ENCODE data around the gene VRK1.
"Not testable (repeated sequence)": the region's sequence is repeated elsewhere in the genome, so short reads cannot be mapped to it uniquely, and the experiment has no call there.

The VRK1 gene

GRCh38 chr14:96852823-96853422 lies 55.7 kb downstream of the VRK1 start:
- H3K27ac Mint-ChIP-seq: no peak overlapping the region
- no peak for DNase-seq
- peak; percentile 64 to 67 for ATAC-seq (replicated peaks)

GRCh38 chr14:96858643-96859042 lies 61.5 kb downstream of the VRK1 start:
- Mint-ChIP-seq H3K36me3 (peaks cover 17 to 43% of the 10 kb centered on the region in 2 donors), H3K27me3 (no peaks in the 10 kb centered on the region), H3K4me3 (no peak overlapping the region), H3K27ac (no peak overlapping the region), H3K9me3 (no peaks in the 10 kb centered on the region), H3K4me1 (peaks cover 0 to 3% of the 10 kb centered on the region in 2 donors)
- DNase-seq (no peak), ATAC-seq (replicated peaks) (no peak)

More at GRCh38 chr14:96852823-96853422, 55.7 kb downstream of the VRK1 start:
- H3K27me3 Mint-ChIP-seq: no peaks in the 10 kb centered on the region
- peaks cover 22 to 49% of the 10 kb centered on the region in 2 donors for H3K36me3 Mint-ChIP-seq
- H3K4me3 Mint-ChIP-seq: no peak overlapping the region
- peaks cover 11 to 24% of the 10 kb centered on the region in 2 donors for H3K4me1 Mint-ChIP-seq
- no peaks in the 10 kb centered on the region for H3K9me3 Mint-ChIP-seq

GRCh38 chr14:96861568-96862310 lies 64.6 kb downstream of the VRK1 start:
- no peak for ATAC-seq (replicated peaks)
- Mint-ChIP-seq H3K36me3 (peaks cover 34 to 59% of the 10 kb centered on the region in 2 donors), H3K4me1 (peaks cover 0 to 3% of the 10 kb centered on the region in 2 donors), H3K9me3 (no peaks in the 10 kb centered on the region), H3K27me3 (no peaks in the 10 kb centered on the region), H3K4me3 (no peak overlapping the region), H3K27ac (no peak overlapping the region)
- DNase-seq: no peak

GRCh38 chr14:96863327-96863985 lies 66.3 kb downstream of the VRK1 start:
- Mint-ChIP-seq H3K27ac (no peak overlapping the region), H3K9me3 (no peaks in the 10 kb centered on the region), H3K4me1 (peaks cover 0 to 1% of the 10 kb centered on the region in 2 donors), H3K27me3 (no peaks in the 10 kb centered on the region), H3K4me3 (no peak overlapping the region), H3K36me3 (peaks cover 28 to 52% of the 10 kb centered on the region in 2 donors)
- DNase-seq: no peak
- ATAC-seq (replicated peaks): no peak

GRCh38 chr14:96863986-96864330 lies 66.8 kb downstream of the VRK1 start:
- DNase-seq (no peak), ATAC-seq (replicated peaks) (no peak)
- Mint-ChIP-seq H3K27ac (no peak overlapping the region), H3K9me3 (no peaks in the 10 kb centered on the region), H3K36me3 (peaks cover 25 to 49% of the 10 kb centered on the region in 2 donors), H3K27me3 (no peaks in the 10 kb centered on the region), H3K4me3 (no peak overlapping the region), H3K4me1 (no peaks in the 10 kb centered on the region)

GRCh38 chr14:96867634-96868033 lies 70.5 kb downstream of the VRK1 start:
- H3K36me3 Mint-ChIP-seq: peaks cover 32 to 52% of the 10 kb centered on the region in 2 donors
- H3K27me3 Mint-ChIP-seq: no peaks in the 10 kb centered on the region

GRCh38 chr14:96874127-96874526 lies 76.9 kb downstream of the VRK1 start:
- ATAC-seq (replicated peaks) (no peak), DNase-seq (no peak)
- H3K4me3 Mint-ChIP-seq: no peak overlapping the region

More at GRCh38 chr14:96867634-96868033, 70.5 kb downstream of the VRK1 start:
- Mint-ChIP-seq H3K27ac (no peak overlapping the region), H3K4me1 (no peaks in the 10 kb centered on the region), H3K4me3 (no peak overlapping the region), H3K9me3 (no peaks in the 10 kb centered on the region)
- DNase-seq: no peak
- no peak for ATAC-seq (replicated peaks)

GRCh38 chr14:96876747-96877146 lies 79.6 kb downstream of the VRK1 start:
- DNase-seq (no peak), ATAC-seq (replicated peaks) (no peak)
- Mint-ChIP-seq H3K27me3 (no peaks in the 10 kb centered on the region), H3K36me3 (peaks cover 22 to 41% of the 10 kb centered on the region in 2 donors), H3K27ac (no peak overlapping the region), H3K4me1 (no peaks in the 10 kb centered on the region), H3K4me3 (no peak overlapping the region), H3K9me3 (no peaks in the 10 kb centered on the region)

More at GRCh38 chr14:96874127-96874526, 76.9 kb downstream of the VRK1 start:
- no peak overlapping the region for H3K27ac Mint-ChIP-seq
- no peaks in the 10 kb centered on the region for H3K4me1 Mint-ChIP-seq
- no peaks in the 10 kb centered on the region for H3K27me3 Mint-ChIP-seq
- peaks cover 19 to 33% of the 10 kb centered on the region in 2 donors for H3K36me3 Mint-ChIP-seq
- no peaks in the 10 kb centered on the region for H3K9me3 Mint-ChIP-seq

- no peaks in the 10 kb centered on the region for H3K27me3 Mint-ChIP-seq
- no peaks in the 10 kb centered on the region for H3K4me1 Mint-ChIP-seq
- no peak for ATAC-seq (replicated peaks)
- H3K27ac Mint-ChIP-seq: no peak overlapping the region
- H3K4me3 Mint-ChIP-seq: no peak overlapping the region
- H3K36me3 Mint-ChIP-seq: peaks cover 25 to 42% of the 10 kb centered on the region in 2 donors
- DNase-seq: no peak
- peaks cover 6% of the 10 kb centered on the region in 2 donors for H3K9me3 Mint-ChIP-seq
Observed at GRCh38 chr14:96881713-96882112, 84.5 kb downstream of the VRK1 start.

- not testable (repeated sequence) for H3K27me3 Mint-ChIP-seq; ATAC-seq (replicated peaks)
Observed at GRCh38 chr14:96883974-96884373, 86.8 kb downstream of the VRK1 start.

GRCh38 chr14:96888158-96888557 lies 91.0 kb downstream of the VRK1 start:
- no peak for ATAC-seq (replicated peaks)
- H3K9me3 Mint-ChIP-seq: peaks cover 0 to 4% of the 10 kb centered on the region in 2 donors
- H3K4me3 Mint-ChIP-seq: no peak overlapping the region
- peak overlapping the region; percentile 20 for H3K27ac Mint-ChIP-seq
- peaks cover 6 to 11% of the 10 kb centered on the region in 2 donors for H3K36me3 Mint-ChIP-seq
- no peaks in the 10 kb centered on the region for H3K27me3 Mint-ChIP-seq
- no peak for DNase-seq
- H3K4me1 Mint-ChIP-seq: peaks cover 0 to 4% of the 10 kb centered on the region in 2 donors

More at GRCh38 chr14:96883974-96884373, 86.8 kb downstream of the VRK1 start:
- not testable (repeated sequence) for H3K4me3 Mint-ChIP-seq, DNase-seq, H3K27ac Mint-ChIP-seq, H3K4me1 Mint-ChIP-seq, H3K9me3 Mint-ChIP-seq
- peaks cover 21 to 37% of the 10 kb centered on the region in 2 donors for H3K36me3 Mint-ChIP-seq

GRCh38 chr14:96888593-96888992 lies 91.4 kb downstream of the VRK1 start:
- DNase-seq (no peak), ATAC-seq (replicated peaks) (no peak)
- no peak overlapping the region for H3K4me3 Mint-ChIP-seq

GRCh38 chr14:96889091-96889490 lies 91.9 kb downstream of the VRK1 start:
- Mint-ChIP-seq H3K27me3 (no peaks in the 10 kb centered on the region), H3K9me3 (peaks cover 0 to 2% of the 10 kb centered on the region in 2 donors), H3K4me3 (no peak overlapping the region), H3K36me3 (peaks cover 8 to 13% of the 10 kb centered on the region in 2 donors), H3K27ac (no peak overlapping the region), H3K4me1 (peaks cover 5 to 6% of the 10 kb centered on the region in 2 donors)
- DNase-seq (no peak), ATAC-seq (replicated peaks) (no peak)

More at GRCh38 chr14:96888593-96888992, 91.4 kb downstream of the VRK1 start:
- H3K4me1 Mint-ChIP-seq: peaks cover 0 to 4% of the 10 kb centered on the region in 2 donors
- peaks cover 0 to 4% of the 10 kb centered on the region in 2 donors for H3K9me3 Mint-ChIP-seq
- H3K27me3 Mint-ChIP-seq: no peaks in the 10 kb centered on the region
- no peak overlapping the region for H3K27ac Mint-ChIP-seq
- H3K36me3 Mint-ChIP-seq: peaks cover 6 to 14% of the 10 kb centered on the region in 2 donors

GRCh38 chr14:96893966-96894622 lies 96.9 kb downstream of the VRK1 start:
- H3K4me1 Mint-ChIP-seq: peaks cover 14 to 22% of the 10 kb centered on the region in 2 donors
- H3K9me3 Mint-ChIP-seq: no peaks in the 10 kb centered on the region
- H3K27me3 Mint-ChIP-seq: no peaks in the 10 kb centered on the region
- peaks cover 11 to 37% of the 10 kb centered on the region in 2 donors for H3K36me3 Mint-ChIP-seq
- DNase-seq (no peak), ATAC-seq (replicated peaks) (no peak)
- H3K4me3 Mint-ChIP-seq: no peak overlapping the region
- no peak overlapping the region for H3K27ac Mint-ChIP-seq
